DND-41 (cell line): ENCODE measurements around the gene YWHAB.

ENCODE experiments used
- CTCF ChIP-seq: IDR thresholded peaks from 2 replicates; pipeline ENCODE4 v1.5.1; 2012; ENCODE audit warnings: borderline replicate concordance, low read length, moderate library complexity, mild to moderate bottlenecking; ENCODE audit not compliant: poor library complexity, severe bottlenecking; ENCODE audit errors: extremely low read depth
- EZH2 ChIP-seq: IDR thresholded peaks from 3 replicates; pipeline ENCODE4 v1.6.1; 2012; ENCODE audit warnings: borderline replicate concordance, low read depth, mild to moderate bottlenecking, moderate library complexity, low read length, inconsistent platforms; ENCODE audit not compliant: severe bottlenecking

GRCh38 chr20:44918761-44919160 lies 33.3 kb downstream of the YWHAB start:
- TF ChIP-seq CTCF (no peak), EZH2 (no peak)
